ENCODE results near the gene ETS2.

The ETS2 gene

DNA sequence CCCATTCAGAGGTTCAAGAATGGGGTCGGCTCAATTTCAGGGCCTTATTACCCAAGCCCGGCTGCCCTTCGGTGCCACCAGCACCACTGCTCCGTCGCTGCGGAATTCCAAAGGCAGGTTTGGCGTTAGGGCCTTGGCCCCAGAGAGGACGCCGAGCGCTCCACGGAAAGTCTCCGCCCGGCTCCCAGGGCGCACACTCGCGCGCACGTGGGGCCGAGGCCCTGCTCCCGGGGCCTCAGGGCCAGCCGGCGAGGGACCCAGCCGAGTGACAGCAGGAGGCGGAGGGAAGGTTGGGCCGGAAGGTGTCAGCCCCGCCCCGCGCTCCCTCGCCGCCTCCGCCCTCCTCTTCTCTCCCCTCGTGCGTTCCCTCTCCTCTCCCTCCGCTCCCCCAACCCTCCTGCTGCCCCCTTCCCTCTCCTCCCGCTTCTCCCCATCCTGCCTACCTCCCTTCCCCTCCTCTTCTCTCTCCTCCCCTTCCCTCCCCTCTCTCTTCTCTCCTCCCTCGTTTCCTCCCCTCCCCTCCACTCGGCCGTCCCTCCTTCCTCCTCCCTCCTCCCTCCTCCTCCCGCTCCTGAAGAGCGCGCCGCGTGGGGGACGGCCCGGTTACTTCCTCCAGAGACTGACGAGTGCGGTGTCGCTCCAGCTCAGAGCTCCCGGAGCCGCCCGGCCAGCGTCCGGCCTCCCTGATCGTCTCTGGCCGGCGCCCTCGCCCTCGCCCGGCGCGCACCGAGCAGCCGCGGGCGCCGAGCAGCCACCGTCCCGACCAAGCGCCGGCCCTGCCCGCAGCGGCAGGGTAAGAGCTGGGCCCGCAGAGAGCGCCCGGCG lies at the start of gene ETS2:
Gene ETS2 (plus strand): TSS at position 602 of the 825 bp plus-strand sequence. CDS start 4,106 bp downstream, outside the sequence.
- H3K4me3 Mint-ChIP-seq = peak within 1 kb of the TSS; percentile 86
- peak within 1 kb of the TSS; percentile 83 for H3K27ac Mint-ChIP-seq
- peaks cover 38% of the 10 kb centered on the region for H3K36me3 Mint-ChIP-seq
- no peaks in the 10 kb centered on the region for H3K9me3 Mint-ChIP-seq
- DNase-seq (ENCODE audit: low spot score in 2 of 2) = peak; percentile 60 to 85
- H3K4me1 Mint-ChIP-seq = peaks cover 32% of the 10 kb centered on the region
- ATAC-seq = peak; percentile 78

DNA sequence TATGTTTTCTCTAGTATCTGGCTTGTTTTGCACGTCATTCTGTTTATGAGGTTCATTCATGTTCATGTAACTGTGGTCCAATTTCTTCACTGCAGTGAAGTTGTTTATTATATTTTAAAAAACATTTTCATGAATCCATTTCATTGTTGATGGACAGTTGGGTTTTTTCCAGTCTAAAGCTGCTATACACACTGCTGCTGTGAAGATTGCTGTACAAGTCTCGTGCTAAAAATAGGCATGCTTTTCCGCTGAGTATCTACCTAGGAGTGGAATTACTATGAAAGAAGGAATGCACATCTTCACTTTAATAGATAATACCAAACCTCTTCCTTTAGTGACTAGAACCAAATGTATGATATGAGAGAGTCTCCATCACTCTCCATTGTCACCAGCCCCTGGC lies 49.0 kb upstream of the ETS2 start:
- DNase-seq (ENCODE audit: low spot score in 2 of 2) = no peak
- Mint-ChIP-seq H3K27ac (no peak overlapping the region), H3K4me3 (no peak overlapping the region), H3K4me1 (peaks cover 8% of the 10 kb centered on the region), H3K9me3 (no peaks in the 10 kb centered on the region), H3K36me3 (no peaks in the 10 kb centered on the region)
- ATAC-seq = no peak

DNA sequence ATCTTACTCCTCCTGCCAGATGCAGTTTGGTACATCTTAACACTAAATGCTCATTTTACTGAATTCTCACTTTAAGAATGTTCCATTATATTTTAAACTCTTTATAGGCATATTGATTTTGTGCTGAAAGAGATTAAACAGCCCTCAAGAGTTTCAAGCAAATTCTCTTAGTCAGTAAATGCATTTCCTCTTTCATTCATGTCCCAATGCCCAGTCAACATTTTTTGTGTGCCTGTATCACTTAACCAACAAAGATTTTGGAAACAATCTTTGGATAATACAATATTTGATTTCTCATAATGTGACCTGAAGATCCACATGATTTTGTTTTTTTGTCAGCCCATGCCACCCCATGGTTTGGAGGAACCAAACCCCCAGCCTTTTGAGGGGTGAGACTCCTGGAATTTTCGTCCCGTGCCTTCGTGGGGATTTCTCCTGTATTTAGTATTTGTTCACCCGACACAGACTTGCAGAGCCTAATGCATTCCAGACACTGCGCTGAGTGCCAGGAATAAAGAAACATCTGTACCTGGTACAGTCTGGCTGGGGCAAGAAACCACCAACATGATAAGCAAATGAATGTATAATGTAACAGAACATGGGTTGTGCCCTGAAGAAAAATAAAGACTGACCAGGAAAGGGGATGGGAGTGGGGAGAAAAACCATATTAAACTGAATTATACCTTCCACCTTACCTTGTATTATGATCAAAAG lies 47.1 kb upstream of the ETS2 start:
- Mint-ChIP-seq H3K36me3 (no peaks in the 10 kb centered on the region), H3K27ac (no peak overlapping the region), H3K9me3 (no peaks in the 10 kb centered on the region), H3K4me1 (peaks cover 8% of the 10 kb centered on the region), H3K4me3 (no peak overlapping the region)
- no peak for DNase-seq (ENCODE audit: low spot score in 2 of 2)
- no peak for ATAC-seq

DNA sequence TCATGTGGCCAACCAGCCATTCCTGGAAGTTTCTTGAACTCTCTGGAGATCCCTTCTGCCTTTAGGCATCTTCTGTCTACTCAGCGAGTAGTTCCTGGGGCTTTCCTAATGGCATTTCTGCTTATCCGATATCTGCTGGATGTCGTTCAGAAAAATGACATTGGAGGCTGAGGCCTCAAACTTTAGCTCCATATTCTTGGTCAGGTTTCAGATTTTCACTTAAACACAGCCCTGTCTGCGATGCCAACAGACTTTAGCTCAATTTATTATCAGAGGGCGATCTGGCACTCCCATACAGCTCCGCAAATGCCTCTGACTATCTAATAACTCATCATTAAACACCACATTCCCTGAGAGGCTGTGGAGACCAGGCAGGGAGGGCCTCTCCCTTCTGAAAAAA lies 46.3 kb upstream of the ETS2 start:
- Mint-ChIP-seq H3K9me3 (no peaks in the 10 kb centered on the region), H3K4me1 (peaks cover 8% of the 10 kb centered on the region), H3K36me3 (peaks cover under 1% of the 10 kb centered on the region), H3K4me3 (no peak overlapping the region), H3K27ac (no peak overlapping the region)
- ATAC-seq = no peak
- DNase-seq (ENCODE audit: low spot score in 2 of 2) = no peak

DNA sequence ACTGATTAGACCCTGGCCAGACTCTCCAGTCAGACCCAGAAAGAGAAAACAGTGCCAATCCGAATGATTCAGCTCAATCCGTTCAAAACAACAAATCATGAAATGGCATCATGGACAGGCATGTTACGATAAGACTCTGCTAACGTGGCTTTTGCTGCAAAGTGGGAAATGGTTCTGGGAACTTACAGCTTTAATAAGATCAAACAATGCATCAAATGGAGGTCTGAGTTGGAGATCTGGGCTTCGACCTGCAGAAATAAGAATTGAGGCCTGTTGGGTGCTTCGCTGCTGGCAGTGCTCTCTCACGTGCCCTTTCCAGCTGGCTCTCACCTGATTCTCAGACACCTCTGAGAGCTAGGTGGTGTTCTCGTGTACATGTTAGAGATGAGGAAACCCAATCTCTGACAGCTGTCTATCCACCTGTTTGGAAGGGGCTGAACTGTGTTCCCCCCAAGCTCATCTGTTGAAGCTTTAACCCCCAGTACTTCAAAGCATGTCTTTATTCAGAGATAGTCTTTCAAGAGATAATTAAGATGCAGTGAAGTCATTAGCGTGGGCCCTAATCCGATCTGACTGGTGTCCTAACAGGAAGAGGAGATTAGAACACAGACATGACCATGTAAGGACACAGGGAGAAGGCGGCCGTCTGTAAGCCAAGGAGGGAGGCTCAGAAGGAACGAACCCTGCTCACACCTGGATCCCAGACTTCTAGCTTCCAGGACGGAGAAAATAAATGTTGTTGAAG lies 45.5 kb upstream of the ETS2 start:
- H3K4me1 Mint-ChIP-seq = peaks cover 8% of the 10 kb centered on the region
- DNase-seq (ENCODE audit: low spot score in 2 of 2) = no peak
- no peaks in the 10 kb centered on the region for H3K9me3 Mint-ChIP-seq
- H3K27ac Mint-ChIP-seq = no peak overlapping the region
- no peak overlapping the region for H3K4me3 Mint-ChIP-seq
- ATAC-seq = no peak
- peaks cover 7% of the 10 kb centered on the region for H3K36me3 Mint-ChIP-seq

DNA sequence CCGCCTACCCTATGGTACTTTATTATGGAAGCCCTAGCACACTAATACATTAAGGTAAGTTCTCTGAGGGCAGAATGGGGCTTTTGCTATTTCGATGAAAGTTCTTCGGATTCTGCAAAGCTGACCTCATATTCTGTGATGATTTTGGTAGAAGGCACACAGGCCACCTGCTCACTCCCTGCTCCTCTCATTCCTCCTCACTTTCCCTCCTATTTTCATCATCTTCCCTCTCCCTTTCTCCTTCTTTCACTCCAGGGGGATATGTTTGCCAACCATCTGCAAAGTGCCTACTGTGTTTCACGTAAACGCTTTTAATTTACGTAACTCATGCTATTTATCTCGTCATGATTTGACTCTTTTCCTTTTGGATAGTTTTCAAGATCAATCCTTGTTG lies 45.0 kb upstream of the ETS2 start:
- Mint-ChIP-seq H3K9me3 (no peaks in the 10 kb centered on the region), H3K36me3 (peaks cover 7% of the 10 kb centered on the region), H3K4me1 (peaks cover 7% of the 10 kb centered on the region), H3K27ac (no peak overlapping the region), H3K4me3 (no peak overlapping the region)
- DNase-seq (ENCODE audit: low spot score in 2 of 2) = no peak
- no peak for ATAC-seq

DNA sequence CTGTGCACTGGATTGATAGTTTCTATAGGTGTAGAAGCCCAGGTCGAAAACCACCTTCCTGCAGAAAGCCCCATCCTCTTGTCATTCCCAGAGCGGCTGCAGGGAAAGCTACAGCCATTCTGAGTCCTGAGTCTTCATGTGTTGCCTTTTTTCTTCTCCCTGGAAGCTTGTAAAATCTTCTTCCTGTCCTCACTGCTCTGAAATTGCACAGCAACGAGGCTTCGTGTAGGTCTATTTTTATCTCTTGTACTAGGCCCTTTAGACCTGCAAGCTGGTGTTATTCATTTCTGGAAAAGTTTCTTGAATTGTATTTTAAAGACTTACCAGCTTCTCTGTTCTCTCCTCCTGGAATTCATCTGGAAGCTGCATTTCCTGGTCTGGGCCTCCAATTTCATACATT lies 44.2 kb upstream of the ETS2 start:
- Mint-ChIP-seq H3K4me3 (no peak overlapping the region), H3K36me3 (peaks cover 7% of the 10 kb centered on the region), H3K27ac (no peak overlapping the region), H3K9me3 (peaks cover 3% of the 10 kb centered on the region), H3K4me1 (peaks cover 12% of the 10 kb centered on the region)
- no peak for DNase-seq (ENCODE audit: low spot score in 2 of 2)
- no peak for ATAC-seq

DNA sequence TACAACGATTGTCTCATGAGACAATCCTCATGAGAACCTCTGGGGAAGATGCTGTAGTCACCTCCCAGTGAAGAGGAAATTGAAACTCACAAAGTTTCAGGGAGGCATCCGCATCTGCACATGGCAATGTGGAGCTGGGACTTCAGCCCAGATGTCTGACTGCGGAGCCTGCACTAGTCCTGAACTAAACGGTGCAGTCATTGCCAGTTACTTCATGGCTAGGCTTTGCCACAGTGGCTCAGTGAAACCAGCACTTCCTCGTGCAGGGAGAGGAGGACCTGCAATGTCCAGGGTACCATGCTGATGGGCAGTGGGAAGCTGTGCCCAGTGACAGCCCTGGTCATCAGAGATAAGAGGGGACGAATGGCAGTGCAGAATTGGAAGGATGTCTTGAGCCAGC lies 40.7 kb upstream of the ETS2 start:
- H3K36me3 Mint-ChIP-seq = peaks cover 11% of the 10 kb centered on the region
- peaks cover 41% of the 10 kb centered on the region for H3K4me1 Mint-ChIP-seq
- ATAC-seq (no peak), DNase-seq (ENCODE audit: low spot score in 2 of 2) (no peak)
- H3K4me3 Mint-ChIP-seq = no peak overlapping the region
- peaks cover 3% of the 10 kb centered on the region for H3K9me3 Mint-ChIP-seq
- no peak overlapping the region for H3K27ac Mint-ChIP-seq

DNA sequence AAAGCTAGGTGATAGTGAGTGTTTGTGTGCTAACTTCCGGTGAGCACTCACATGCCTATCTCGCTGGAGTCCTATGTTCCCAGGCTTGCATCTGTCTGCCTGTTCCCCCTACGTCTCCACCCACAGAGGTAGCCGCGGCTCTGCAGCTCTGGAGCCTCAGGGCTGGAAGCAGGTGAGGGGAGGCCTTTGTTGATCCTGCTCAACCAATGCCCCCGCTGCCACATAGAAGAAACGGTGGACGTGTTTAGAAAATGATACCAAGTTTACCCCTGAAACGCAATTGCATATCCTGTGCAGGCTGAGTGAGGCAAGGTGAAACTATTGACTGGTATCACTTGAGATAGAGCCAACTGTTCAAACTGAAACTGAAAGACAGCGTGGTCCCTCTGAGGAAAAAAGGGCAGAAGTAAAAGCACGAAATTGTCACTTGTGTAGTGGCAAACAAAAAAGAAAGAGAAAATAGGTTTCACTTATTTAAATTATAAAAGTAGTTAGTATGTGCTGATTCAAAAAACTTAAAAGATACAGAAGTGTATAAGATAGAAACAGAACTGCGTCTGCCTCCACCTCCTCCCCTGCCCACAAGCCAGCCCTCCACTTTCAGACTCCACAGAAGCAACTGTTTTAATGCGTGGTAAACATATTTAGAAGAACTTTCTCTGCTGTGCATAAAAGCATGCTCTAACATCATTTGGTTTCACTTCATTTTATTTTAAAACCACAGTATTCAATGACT lies 38.6 kb upstream of the ETS2 start:
- peak overlapping the region; percentile 81 for H3K27ac Mint-ChIP-seq
- H3K4me1 Mint-ChIP-seq = peaks cover 41% of the 10 kb centered on the region
- peak; percentile 34 to 83 for DNase-seq (ENCODE audit: low spot score in 2 of 2)

DNA sequence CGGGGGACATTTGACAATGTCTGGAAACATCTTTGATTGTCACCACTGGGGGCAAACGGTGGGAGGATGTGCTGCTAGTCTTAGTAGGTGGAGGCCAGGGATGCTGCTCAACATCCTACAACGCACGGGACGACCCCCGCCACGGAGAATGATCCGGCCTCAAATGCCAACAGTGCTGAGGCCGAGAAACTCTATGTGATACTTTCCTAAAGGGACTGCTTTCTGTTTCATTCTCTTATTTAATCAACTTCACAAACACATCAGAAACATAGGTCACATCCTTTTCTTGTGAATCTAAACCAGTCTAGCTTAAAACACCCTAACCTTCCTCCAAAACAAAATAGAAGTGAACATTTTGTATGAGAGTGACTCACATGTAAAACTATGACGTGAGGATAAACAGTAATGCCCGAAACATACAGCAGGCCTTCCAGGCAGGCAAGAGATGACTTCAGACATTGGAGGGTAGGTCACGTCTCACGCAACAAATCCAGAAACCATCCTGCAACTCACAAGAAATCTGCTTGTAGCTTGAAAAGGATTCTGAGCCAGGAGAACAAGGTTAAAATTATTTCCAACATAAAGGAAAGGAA lies 37.2 kb upstream of the ETS2 start:
- DNase-seq (ENCODE audit: low spot score in 2 of 2) = peak; percentile 10 to 74
- H3K36me3 Mint-ChIP-seq = peaks cover 11% of the 10 kb centered on the region
- peaks cover 3% of the 10 kb centered on the region for H3K9me3 Mint-ChIP-seq
- peak overlapping the region; percentile 58 for H3K4me3 Mint-ChIP-seq
- H3K4me1 Mint-ChIP-seq = peaks cover 52% of the 10 kb centered on the region
- peak overlapping the region; percentile 81 for H3K27ac Mint-ChIP-seq
- ATAC-seq = peak; percentile 72

More for the DNA sequence above, 38.6 kb upstream of the ETS2 start:
- ATAC-seq = peak; percentile 90
- peaks cover 11% of the 10 kb centered on the region for H3K36me3 Mint-ChIP-seq
- H3K4me3 Mint-ChIP-seq = peak overlapping the region; percentile 58
- peaks cover 3% of the 10 kb centered on the region for H3K9me3 Mint-ChIP-seq

DNA sequence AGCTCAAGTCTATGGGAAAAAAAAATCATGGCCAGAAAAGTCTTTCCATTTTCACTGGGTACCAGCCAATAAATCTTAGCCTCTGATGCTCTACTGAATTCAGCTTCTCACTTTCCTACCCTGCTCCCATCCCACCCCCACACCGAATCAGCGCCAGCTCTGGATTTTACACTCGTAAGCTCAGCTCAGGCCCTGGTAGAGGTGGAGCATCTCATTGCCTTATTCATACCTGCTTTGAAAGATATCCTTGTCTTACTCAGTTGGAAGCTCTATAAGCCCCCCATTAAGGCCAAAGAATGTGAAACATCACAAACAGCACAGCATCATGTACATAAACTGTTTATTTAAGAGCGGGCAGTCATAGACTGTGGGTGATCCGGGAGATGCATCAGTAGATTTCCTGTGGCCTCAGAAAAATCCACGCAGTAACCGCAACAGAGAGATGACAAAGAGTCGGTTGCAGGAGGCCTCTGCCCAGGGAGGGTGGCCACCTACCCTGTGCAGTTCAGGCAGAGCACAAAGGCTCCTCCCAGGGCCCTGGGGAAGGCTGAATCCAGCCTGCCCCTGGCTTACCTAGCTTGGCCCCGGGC lies 36.4 kb upstream of the ETS2 start:
- H3K27ac Mint-ChIP-seq = peak overlapping the region; percentile 81
- H3K36me3 Mint-ChIP-seq = peaks cover 11% of the 10 kb centered on the region
- peak in 1 of 2 donors; percentile 58 for DNase-seq (ENCODE audit: low spot score in 2 of 2)
- H3K4me3 Mint-ChIP-seq = peak overlapping the region; percentile 58
- peak; percentile 9 for ATAC-seq
- peaks cover 54% of the 10 kb centered on the region for H3K4me1 Mint-ChIP-seq
- peaks cover 3% of the 10 kb centered on the region for H3K9me3 Mint-ChIP-seq

DNA sequence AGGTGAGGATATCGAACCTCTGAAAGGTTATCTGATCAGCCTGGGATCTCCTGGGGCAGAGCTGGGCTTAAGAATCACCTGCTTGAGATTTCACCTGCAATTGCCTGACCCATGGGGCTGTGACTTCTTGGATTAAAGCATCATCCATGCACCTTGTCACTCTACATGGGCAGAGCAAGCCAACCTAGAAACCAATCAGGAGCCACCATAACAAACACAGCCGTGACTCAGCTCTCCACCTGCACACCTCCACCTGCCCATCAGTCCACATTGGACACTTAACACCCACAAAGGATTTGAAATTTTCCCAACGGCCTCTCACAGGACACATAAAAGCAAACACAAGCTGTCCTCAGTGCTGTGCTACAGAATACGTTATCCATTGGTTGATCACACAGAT lies 35.1 kb upstream of the ETS2 start:
- no peak overlapping the region for H3K27ac Mint-ChIP-seq
- H3K9me3 Mint-ChIP-seq = peaks cover 3% of the 10 kb centered on the region
- H3K4me1 Mint-ChIP-seq = peaks cover 51% of the 10 kb centered on the region
- no peak overlapping the region for H3K4me3 Mint-ChIP-seq
- no peak for DNase-seq (ENCODE audit: low spot score in 2 of 2)
- peaks cover 4% of the 10 kb centered on the region for H3K36me3 Mint-ChIP-seq
- ATAC-seq = no peak

DNA sequence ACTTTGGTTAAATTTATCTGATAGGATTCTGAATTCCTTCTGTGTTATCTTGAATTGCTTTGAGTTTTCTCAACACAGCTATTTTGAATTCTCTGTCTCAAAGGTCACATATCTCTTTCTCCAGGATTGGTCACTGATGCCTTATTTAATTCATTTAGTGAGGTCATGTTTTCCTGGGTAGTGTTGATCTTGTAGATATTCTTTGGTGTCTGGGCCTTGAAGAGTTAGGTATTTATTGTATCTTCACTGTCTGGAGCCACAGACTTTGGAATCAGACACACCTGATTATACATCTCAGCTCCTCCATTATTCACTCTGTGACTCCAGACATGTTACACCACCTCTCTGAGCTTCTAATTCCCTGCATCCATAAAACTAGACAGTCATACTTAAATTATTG lies 34.2 kb upstream of the ETS2 start:
- H3K36me3 Mint-ChIP-seq = peaks cover 4% of the 10 kb centered on the region
- H3K27ac Mint-ChIP-seq = no peak overlapping the region
- no peak for DNase-seq (ENCODE audit: low spot score in 2 of 2)
- no peak overlapping the region for H3K4me3 Mint-ChIP-seq
- H3K9me3 Mint-ChIP-seq = no peaks in the 10 kb centered on the region
- peaks cover 49% of the 10 kb centered on the region for H3K4me1 Mint-ChIP-seq
- no peak for ATAC-seq

DNA sequence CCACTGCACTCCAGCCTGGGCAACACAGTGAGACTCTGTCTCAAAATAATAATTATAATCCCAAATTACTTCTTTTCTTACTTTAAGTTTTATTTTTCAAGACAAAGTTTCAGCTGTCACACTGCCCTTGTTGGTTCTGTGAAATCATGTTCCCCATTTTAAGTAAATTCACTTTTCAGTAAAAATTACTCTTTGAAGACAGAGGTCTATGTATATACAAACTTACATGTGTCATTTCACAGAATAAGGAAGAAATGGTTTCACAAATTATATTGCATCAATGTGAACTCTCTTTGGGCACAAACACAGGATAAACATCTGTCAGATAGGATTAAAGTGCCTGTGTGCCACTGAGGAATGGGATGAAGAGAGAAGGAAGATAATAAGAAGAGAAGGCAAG lies 33.1 kb upstream of the ETS2 start:
- no peak for ATAC-seq
- Mint-ChIP-seq H3K9me3 (no peaks in the 10 kb centered on the region), H3K4me3 (peak overlapping the region; percentile 34), H3K27ac (peak overlapping the region; percentile 9), H3K36me3 (peaks cover 4% of the 10 kb centered on the region), H3K4me1 (peaks cover 53% of the 10 kb centered on the region)
- no peak for DNase-seq (ENCODE audit: low spot score in 2 of 2)

Data from stimulated activated effector memory CD8-positive, alpha-beta T cell treated with anti-CD3 and anti-CD28 coated beads, Interleukin-12 subunit alpha, Interleukin-12 subunit beta, amount 100 ng/mL, for 72 hours (primary cell).